ENCODE measurements around the gene PDIA6.

GRCh38 chr2:10772201-10772867 is 40.3 kb downstream of the PDIA6 start:
- TF ChIP-seq CTCF (IDR thresholded peaks at IDR 0.05) = no peak
- no peak for TF ChIP-seq POLR2A (IDR thresholded peaks at IDR 0.05)

Data from Peyer's patch (tissue), 4 donors.